ENCODE data around the gene RALGDS. TPM values are rescaled to one million over a fixed set of nuclear protein-coding genes. Genes with fewer than 3 reads are reported as not detected.

Gene RALGDS
- total RNA-seq, 1 donor from 2014 or later = 57.9 TPM

GRCh38 chr9:133151601-133152525 lies 30.8 kb upstream of the RALGDS start:
- DNase-seq (ENCODE audit: low spot score) = no peak

GRCh38 chr9:133151041-133151440 lies 30.0 kb upstream of the RALGDS start:
- no peak for DNase-seq (ENCODE audit: low spot score)

GRCh38 chr9:133149130-133150015 lies 28.3 kb upstream of the RALGDS start:
- DNase-seq (ENCODE audit: low spot score) = peak; percentile 90

- peak; percentile 70 for DNase-seq (ENCODE audit: low spot score)
Observed at GRCh38 chr9:133148199-133149129, 27.4 kb upstream of the RALGDS start.

GRCh38 chr9:133147412-133148198 lies 26.6 kb upstream of the RALGDS start:
- DNase-seq (ENCODE audit: low spot score) = peak; percentile 83

- DNase-seq (ENCODE audit: low spot score) = no peak
Observed at GRCh38 chr9:133146746-133147411, 25.8 kb upstream of the RALGDS start.

GRCh38 chr9:133144904-133145851 lies 24.1 kb upstream of the RALGDS start:
- no peak for DNase-seq (ENCODE audit: low spot score)

GRCh38 chr9:133144142-133144903 lies 23.3 kb upstream of the RALGDS start:
- peak; percentile 80 for DNase-seq (ENCODE audit: low spot score)

GRCh38 chr9:133143639-133144141 lies 22.6 kb upstream of the RALGDS start:
- no peak for DNase-seq (ENCODE audit: low spot score)

GRCh38 chr9:133142684-133143622 lies 21.9 kb upstream of the RALGDS start:
- no peak for DNase-seq (ENCODE audit: low spot score)

GRCh38 chr9:133141833-133142595 lies 21.0 kb upstream of the RALGDS start:
- DNase-seq (ENCODE audit: low spot score) = no peak

GRCh38 chr9:133140606-133141005 lies 19.6 kb upstream of the RALGDS start:
- no peak for DNase-seq (ENCODE audit: low spot score)

- DNase-seq (ENCODE audit: low spot score) = no peak
Observed at GRCh38 chr9:133140174-133140505, 19.1 kb upstream of the RALGDS start.

GRCh38 chr9:133139246-133140173 lies 18.5 kb upstream of the RALGDS start:
- no peak for DNase-seq (ENCODE audit: low spot score)

All from ureter (tissue), 1 donor.